Uterus (tissue), 4 donors: ENCODE measurements around the gene ABCC3. TPM values are rescaled to one million over a fixed set of nuclear protein-coding genes. Genes with fewer than 3 reads are reported as not detected.

Experiments used
- DNase-seq, 2 donors: peaks; one replicate each; pipeline ENCODE4 v3.0.0-alpha.2; 2019 to 2020
- H3K27ac ChIP-seq, 2 donors: fragments of 200-600 bp; sonication (generic); 1 replicate in 1 of 2; 2 replicates in 1 of 2; pipeline ENCODE4 v1.5.1; 2016 to 2018
- H3K27me3 ChIP-seq, 2 donors: fragments of 200-600 bp; sonication (generic); one replicate each; pipeline ENCODE4 v1.5.1; 2018 to 2019; ENCODE audit warnings: control low read depth in 1 of 2
- H3K36me3 ChIP-seq, 2 donors: fragments of 200-600 bp; sonication (generic); one replicate each; pipeline ENCODE4 v1.5.1; 2019; ENCODE audit warnings: control low read depth in 1 of 2
- H3K4me1 ChIP-seq, 2 donors: fragments of 200-600 bp; sonication (generic); one replicate each; pipeline ENCODE4 v1.5.1; 2018 to 2019; ENCODE audit warnings: control low read depth in 1 of 2
- H3K4me3 ChIP-seq, 2 donors: fragments of 200-600 bp; sonication (generic); 1 replicate in 1 of 2; 2 replicates in 1 of 2; pipeline ENCODE4 v1.5.1; 2018 to 2019; ENCODE audit warnings: mild to moderate bottlenecking in 1 of 2
- H3K9me3 ChIP-seq, 2 donors: fragments of 200-600 bp; sonication (generic); one replicate each; pipeline ENCODE4 v1.5.1; 2019; ENCODE audit warnings: control low read depth in 1 of 2
- CTCF ChIP-seq, 4 experiments: fragments of 200-600 bp in 2 of 4; fragments of 450-650 bp in 2 of 4; sonication (generic) in 2 of 4; IDR thresholded peaks; one replicate each; pipeline ENCODE4 v1.5.1; 2016 to 2019; ENCODE audit warnings: antibody characterized with exemption in 4 of 4, mild to moderate bottlenecking in 2 of 4, moderate library complexity in 1 of 4
- POLR2A ChIP-seq, 2 donors: fragments of 450-650 bp; IDR thresholded peaks; one replicate each; pipeline ENCODE4 v1.6.1; 2016; ENCODE audit warnings: antibody characterized with exemption in 2 of 2, mild to moderate bottlenecking in 1 of 2, moderate library complexity in 1 of 2
- intact Hi-C: fragments of 100-400 bp; cut with DNase I; formaldehyde crosslinking; loops from one replicate; pipeline ENCODE4 v1.15.1; 2023; ENCODE audit warnings: low total_unique reads
- total RNA-seq, 4 donors: library from RNA; depleted of rRNA in 3 of 4; stranded (reverse); fragments of >200 nt in 3 of 4; gene quantifications; one replicate each; pipeline versions ENCODE4 v1.1.0 to v1.2.4, GENCODE V29; 2014 to 2023
- donor health status: DM: yes; HTN: yes; CAD: no.

The ABCC3 gene
- total RNA-seq, 4 donors from 2014 or later: 1.2 to 4.5 (median 2.6) TPM

DNA sequence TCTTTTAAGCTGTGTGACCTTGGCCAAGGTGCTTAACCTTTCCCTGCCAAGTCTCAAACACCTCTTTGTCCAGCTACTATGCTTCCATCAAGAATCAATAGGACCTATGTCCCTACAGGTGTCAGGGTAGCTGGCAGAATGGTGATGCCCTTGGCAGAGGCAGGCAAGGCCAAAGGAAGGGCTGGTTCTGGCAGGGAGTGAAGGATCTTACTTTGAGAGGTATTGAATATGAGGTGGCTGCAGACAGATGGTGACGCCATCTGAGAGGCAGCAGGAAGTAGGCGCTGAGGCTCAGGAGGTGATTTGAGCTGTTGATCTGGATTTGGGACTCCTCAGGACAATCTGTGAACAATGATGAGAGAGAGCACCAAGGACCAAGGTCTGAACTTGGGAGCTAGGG lies 12.5 kb downstream of the ABCC3 start:
- no peak for DNase-seq
- no peak overlapping the region for H3K4me3 ChIP-seq

GRCh38 chr17:50649042-50649908 lies 14.6 kb downstream of the ABCC3 start:
- Histone ChIP-seq H3K36me3 (no peaks in the 10 kb centered on the region), H3K27ac (no peak overlapping the region), H3K27me3 (no peaks in the 10 kb centered on the region), H3K4me1 (no peaks in the 10 kb centered on the region), H3K9me3 (no peaks in the 10 kb centered on the region), H3K4me3 (no peak overlapping the region)
- no peak for DNase-seq
- intact Hi-C loops: no loop called here
- TF ChIP-seq POLR2A (IDR thresholded peaks at IDR 0.05) (no peak), CTCF (IDR thresholded peaks at IDR 0.05) (no peak)

More for the DNA sequence above, 12.5 kb downstream of the ABCC3 start:
- no peaks in the 10 kb centered on the region for H3K9me3 ChIP-seq
- TF ChIP-seq CTCF (IDR thresholded peaks at IDR 0.05): no peak
- no peak for TF ChIP-seq POLR2A (IDR thresholded peaks at IDR 0.05)
- intact Hi-C loops: no loop called here
- no peaks in the 10 kb centered on the region for H3K36me3 ChIP-seq
- H3K4me1 ChIP-seq: no peaks in the 10 kb centered on the region
- H3K27ac ChIP-seq: no peak overlapping the region
- H3K27me3 ChIP-seq: no peaks in the 10 kb centered on the region

DNA sequence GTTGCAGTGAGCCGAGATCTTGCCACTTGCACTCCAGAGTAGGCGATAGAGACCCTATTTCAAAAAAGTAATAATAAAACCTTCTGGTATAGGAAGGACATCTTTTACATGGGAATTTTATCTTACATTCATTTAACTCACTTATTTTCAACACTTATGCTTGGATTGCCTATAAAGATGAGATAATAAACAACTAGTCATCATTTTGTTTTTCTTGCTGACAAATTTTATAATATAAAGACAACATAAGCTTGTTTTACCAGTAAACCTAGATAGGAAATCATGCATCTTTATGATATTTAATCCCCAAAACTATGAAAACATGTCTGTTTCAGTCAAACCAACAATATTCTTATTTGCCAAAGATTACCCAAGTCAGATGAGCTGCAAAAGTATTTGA lies 17.0 kb downstream of the ABCC3 start:
- H3K4me3 ChIP-seq: no peak overlapping the region
- no peaks in the 10 kb centered on the region for H3K4me1 ChIP-seq
- DNase-seq: no peak
- intact Hi-C loops: no loop called here
- H3K9me3 ChIP-seq: no peaks in the 10 kb centered on the region
- H3K27me3 ChIP-seq: no peaks in the 10 kb centered on the region
- no peak overlapping the region for H3K27ac ChIP-seq
- TF ChIP-seq CTCF (IDR thresholded peaks at IDR 0.05) (no peak), POLR2A (IDR thresholded peaks at IDR 0.05) (no peak)
- no peaks in the 10 kb centered on the region for H3K36me3 ChIP-seq

- H3K9me3 ChIP-seq: no peaks in the 10 kb centered on the region
- H3K4me1 ChIP-seq: no peaks in the 10 kb centered on the region
- DNase-seq: no peak
- intact Hi-C loops: no loop called here
- TF ChIP-seq CTCF (IDR thresholded peaks at IDR 0.05): no peak
- no peak for TF ChIP-seq POLR2A (IDR thresholded peaks at IDR 0.05)
- H3K27ac ChIP-seq: no peak overlapping the region
- H3K27me3 ChIP-seq: no peaks in the 10 kb centered on the region
- no peaks in the 10 kb centered on the region for H3K36me3 ChIP-seq
- H3K4me3 ChIP-seq: no peak overlapping the region
Observed at GRCh38 chr17:50653738-50654137, 19.1 kb downstream of the ABCC3 start.

- TF ChIP-seq POLR2A (IDR thresholded peaks at IDR 0.05) (no peak), CTCF (IDR thresholded peaks at IDR 0.05) (no peak)
- Histone ChIP-seq H3K4me1 (peaks cover 0 to 3% of the 10 kb centered on the region in 2 donors), H3K9me3 (no peaks in the 10 kb centered on the region), H3K36me3 (no peaks in the 10 kb centered on the region), H3K4me3 (no peak overlapping the region), H3K27me3 (no peaks in the 10 kb centered on the region), H3K27ac (no peak overlapping the region)
- intact Hi-C loops: no loop called here
- DNase-seq: no peak
Observed at GRCh38 chr17:50656509-50656908, 21.8 kb downstream of the ABCC3 start.
